Measurements from ENCODE around the gene RBM23. TPM values are rescaled to one million over a fixed set of nuclear protein-coding genes. Genes with fewer than 3 reads are reported as not detected.

The RBM23 gene
- total and polyA plus RNA-seq, 2 of the 8 experiments (the other 6 are each of a cell fraction or from before 2014, with no cell fraction given), result 41.2 to 43.3 TPM

DNA sequence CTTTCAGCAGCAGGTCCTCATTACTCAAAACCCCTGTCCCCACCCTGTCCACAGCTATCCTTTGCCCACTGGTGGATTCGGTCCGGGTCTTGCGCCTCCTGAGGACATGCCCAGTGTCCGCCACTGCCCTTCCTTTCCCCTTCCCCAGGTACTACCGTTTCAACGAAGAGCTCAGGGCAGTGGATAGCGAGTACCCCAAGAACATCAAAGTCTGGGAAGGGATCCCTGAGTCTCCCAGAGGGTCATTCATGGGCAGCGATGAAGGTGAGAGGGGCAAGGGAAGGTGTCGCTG, 73.9 kb downstream of the RBM23 start:
- Histone ChIP-seq H3K36me3 (ENCODE audit: control insufficient read depth in 2 of 4, insufficient read depth in 4 of 4, low read length in 3 of 4) (peaks cover 7 to 44% (median 32%) of the 10 kb centered on the region in 4 experiments; a peak in 7 of 8 replicates), H3K4me1 (replicated peaks in 1 of 4; ENCODE audit: control insufficient read depth in 3 of 4, insufficient read depth in 4 of 4, low read length in 3 of 4) (peaks cover 4 to 18% (median 10%) of the 10 kb centered on the region in 4 experiments; a peak in 6 of 7 replicates), H2BK120ac (replicated peaks; ENCODE audit: low read depth, low read length) (no peak overlapping the region), H3K18ac (ENCODE audit: extremely low read depth, low read length) (no peak overlapping the region), H3K56ac (replicated peaks; ENCODE audit: insufficient read length, low read depth, low read length) (no peak overlapping the region), H2AFZ (ENCODE audit: low read length) (no peak overlapping the region), H4K91ac (replicated peaks; ENCODE audit: insufficient read length, low read length) (no peak overlapping the region), H3K4me3 (ENCODE audit: extremely low read depth in 1 of 4, insufficient read depth in 2 of 4, low read depth in 3 of 4, low read length in 4 of 4) (no peak overlapping the region), H3K4me2 (ENCODE audit: insufficient read depth in 1 of 2, low read depth in 2 of 2, low read length in 2 of 2) (no peak overlapping the region), H2AK5ac (ENCODE audit: low read depth, low read length) (no peak overlapping the region; the same call in 1 of the 2 replicates), H2BK5ac (ENCODE audit: low read depth, low read length) (no peak overlapping the region), H2BK20ac (ENCODE audit: low read length) (no peak overlapping the region), H3K27me3 (replicated peaks in 1 of 4; ENCODE audit: control insufficient read depth in 3 of 4, extremely low read depth in 1 of 4, insufficient read depth in 3 of 4, low read length in 3 of 4) (no peaks in the 10 kb centered on the region), H3K79me2 (ENCODE audit: control insufficient read depth in 1 of 2, insufficient read depth in 2 of 2, low read length in 2 of 2) (no peaks in the 10 kb centered on the region), H3K79me1 (ENCODE audit: low read depth, low read length) (no peaks in the 10 kb centered on the region), H3K9me3 (ENCODE audit: insufficient read depth in 2 of 2, low read depth in 1 of 2, low read length in 1 of 2) (no peaks in the 10 kb centered on the region), H3K27ac (ENCODE audit: low read depth, low read length) (no peak overlapping the region), H4K8ac (ENCODE audit: extremely low read depth, insufficient read depth, low read length) (no peak overlapping the region), H2BK15ac (ENCODE audit: low read length) (no peak overlapping the region), H3K9ac (replicated peaks in 1 of 4; ENCODE audit: extremely low read depth in 1 of 4, low read depth in 3 of 4, low read length in 3 of 4) (no peak overlapping the region), H3K23ac (ENCODE audit: insufficient read length) (no peak overlapping the region), H4K5ac (ENCODE audit: insufficient read length, low read depth, low read length) (no peak overlapping the region), H3K4ac (replicated peaks; ENCODE audit: insufficient read length, low read depth, low read length) (no peak overlapping the region), H2BK12ac (ENCODE audit: low read depth, low read length) (no peak overlapping the region), H3K14ac (ENCODE audit: insufficient read length) (no peak overlapping the region), H3K23me2 (ENCODE audit: low read depth, low read length) (no peaks in the 10 kb centered on the region), H4K20me1 (replicated peaks in 1 of 2; ENCODE audit: control insufficient read depth in 1 of 2, insufficient read depth in 2 of 2, low read length in 2 of 2) (peaks cover 0 to 2% of the 10 kb centered on the region in 2 experiments)
- ChIA-PET CTCF (ENCODE audit: partially characterized antibody) (interaction anchor here (0.7 to 56.0 kb wide), 6 partner anchors 14 to 275 kb away, joined by 3 to 1562 read pairs (median 6); partner anchors contain the start of genes LRP10, MMP14, MRPL52 and REM2), POLR2A (ENCODE audit: partially characterized antibody) (interaction anchor here (1.1 to 13.9 kb wide), 4 partner anchors 11 to 52 kb away, joined by 3 to 203 read pairs (median 7); partner anchors contain the start of genes MMP14 and MRPL52)
- no peak for DNase-seq (ENCODE audit: low read depth in 1 of 2, low spot score in 2 of 2)
- WGBS, 2 experiments (ENCODE audit: extremely low coverage in 1 of 2, insufficient coverage in 1 of 2, insufficient read length in 1 of 2, insufficient replicate concordance in 2 of 2, low coverage in 1 of 2, low lambda C conversion rate in 2 of 2, missing lambda C conversion rate in 1 of 2), result 94% methylated on average over 9 of the region's 9 CpGs; no CpG with 5 or more reads in 1 of the 2 experiments
- FAIRE-seq, result no peak
- TF ChIP-seq, protein P1, sequence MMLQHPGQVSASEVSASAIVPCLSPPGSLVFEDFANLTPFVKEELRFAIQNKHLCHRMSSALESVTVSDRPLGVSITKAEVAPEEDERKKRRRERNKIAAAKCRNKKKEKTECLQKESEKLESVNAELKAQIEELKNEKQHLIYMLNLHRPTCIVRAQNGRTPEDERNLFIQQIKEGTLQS (IDR thresholded peaks at IDR 0.05; ENCODE audit: insufficient read depth, low read depth, low read length), result no peak
- TF ChIP-seq POU5F1 (IDR thresholded peaks at IDR 0.05; ENCODE audit: low read depth, low read length) (no peak), SIX5 (IDR thresholded peaks at IDR 0.05; ENCODE audit: low read depth, low read length) (no peak), RBBP5 (IDR thresholded peaks at IDR 0.05; ENCODE audit: borderline replicate concordance, low read depth, low read length) (no peak), MAFK (IDR thresholded peaks at IDR 0.05; ENCODE audit: low read depth, low read length) (no peak), YY1 (IDR thresholded peaks at IDR 0.05; ENCODE audit: low read depth, low read length) (no peak)
